HG03457 (cell line): ENCODE results near the gene GTPBP1.

ENCODE experiments used
- ATAC-seq: cut with Tn5 transposase; IDR thresholded peaks from one replicate; pipeline ENCODE4 v1.9.1; 2021; ENCODE audit warnings: moderate number of reproducible peaks; ENCODE audit not compliant: unreplicated experiment

GTPBP1 gene

DNA sequence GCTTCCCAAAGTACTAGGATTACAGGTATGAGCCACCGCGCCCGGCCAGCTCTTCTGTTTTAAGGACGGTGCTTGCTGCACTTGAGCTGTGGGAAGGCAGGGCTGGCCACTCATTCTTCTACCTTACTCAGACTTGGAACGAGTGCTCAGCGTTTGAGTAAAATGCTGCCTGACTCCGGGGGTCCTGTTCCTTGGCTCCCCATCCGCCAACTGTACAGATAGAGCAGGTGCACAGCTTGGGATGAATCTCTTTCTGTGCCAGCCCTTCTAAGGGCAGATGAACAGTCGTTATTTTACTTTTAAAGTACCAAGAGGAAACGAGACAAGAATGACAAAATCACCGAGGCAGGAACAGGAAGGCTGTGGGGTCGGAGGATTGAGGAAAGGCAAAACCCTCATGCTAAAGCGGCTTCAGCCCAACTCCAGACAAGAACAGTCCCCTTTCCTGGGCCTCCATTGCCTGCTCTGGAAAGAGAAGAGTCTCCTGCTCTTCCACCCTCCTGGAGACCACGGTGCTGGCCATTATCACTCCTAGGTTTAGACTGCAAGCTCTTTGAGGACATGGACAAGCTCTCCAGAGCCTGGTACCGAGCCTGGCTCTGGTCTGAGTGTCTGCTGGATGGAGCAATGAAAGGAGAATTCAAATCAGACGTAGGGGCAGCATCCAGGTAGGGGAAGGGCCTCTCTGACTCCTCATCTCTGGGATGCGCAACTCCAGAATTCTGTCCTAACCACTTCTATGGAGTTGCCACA is 51.1 kb downstream of the GTPBP1 start:
- ATAC-seq: no peak

DNA sequence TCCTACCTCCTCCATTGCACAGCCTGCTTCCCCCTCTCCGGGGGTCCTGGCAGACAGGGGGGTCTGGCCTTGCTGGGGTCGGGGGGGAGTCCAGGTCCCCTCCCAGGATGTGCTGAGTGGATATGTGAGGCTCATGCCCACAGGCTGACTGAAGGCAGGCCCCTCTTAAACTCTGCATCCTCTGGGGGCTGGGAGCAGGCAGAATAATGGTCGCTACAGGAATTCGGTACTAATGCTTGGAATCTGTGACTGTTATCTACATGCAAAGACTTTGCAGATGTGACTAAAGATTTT is 51.7 kb downstream of the GTPBP1 start:
- ATAC-seq: no peak

DNA sequence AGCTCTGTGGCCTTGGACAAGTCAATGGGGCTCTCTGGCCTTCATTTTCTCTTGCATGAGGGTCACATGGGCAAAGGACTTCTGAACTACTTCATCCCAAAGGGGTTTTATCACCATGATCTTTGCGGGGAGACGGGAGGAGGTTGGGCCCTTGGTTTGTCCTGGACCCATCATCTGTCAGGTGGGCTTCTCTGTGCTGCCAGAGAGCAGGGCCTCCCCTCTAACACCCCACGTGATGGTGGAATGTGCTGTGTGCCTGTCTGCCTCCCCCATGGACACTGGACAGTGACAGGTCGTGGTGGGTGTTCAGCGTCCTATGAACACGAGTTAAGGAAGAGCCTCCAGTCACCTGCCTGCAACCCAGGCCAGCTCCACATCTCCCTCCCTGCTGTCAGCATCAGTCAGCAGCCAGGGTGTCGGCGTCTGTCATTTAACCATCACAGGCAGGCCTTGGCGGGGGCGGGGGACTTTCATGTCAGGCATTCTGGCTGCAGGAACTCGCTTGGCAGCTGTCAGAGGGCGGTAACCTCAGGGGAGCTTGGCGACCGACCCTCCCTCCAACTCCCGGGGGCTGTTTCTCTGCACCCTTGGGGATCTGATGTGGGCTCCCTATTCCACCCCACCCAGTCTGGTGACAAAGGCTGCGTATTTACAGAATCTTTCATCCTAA is 52.7 kb downstream of the GTPBP1 start:
- no peak for ATAC-seq

DNA sequence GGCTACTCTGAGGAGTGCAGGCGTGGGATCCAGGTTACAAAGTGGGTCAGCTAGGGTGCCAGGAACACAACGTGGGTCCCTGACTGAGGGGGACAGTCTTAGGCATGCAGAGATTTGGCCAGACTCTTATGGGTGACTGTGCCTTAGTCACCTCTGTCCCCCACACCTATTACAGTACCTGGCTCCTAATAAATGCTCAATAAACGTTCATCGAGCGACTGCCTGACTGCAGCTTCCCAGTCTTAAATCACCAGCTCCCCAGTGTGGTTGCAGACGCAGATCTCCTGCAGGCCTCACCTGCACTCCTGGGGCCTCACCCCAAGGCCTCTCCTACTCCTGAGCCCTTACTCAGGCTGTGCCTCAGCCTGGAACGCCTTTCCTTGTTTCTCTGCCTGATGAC is 53.3 kb downstream of the GTPBP1 start:
- ATAC-seq: no peak

DNA sequence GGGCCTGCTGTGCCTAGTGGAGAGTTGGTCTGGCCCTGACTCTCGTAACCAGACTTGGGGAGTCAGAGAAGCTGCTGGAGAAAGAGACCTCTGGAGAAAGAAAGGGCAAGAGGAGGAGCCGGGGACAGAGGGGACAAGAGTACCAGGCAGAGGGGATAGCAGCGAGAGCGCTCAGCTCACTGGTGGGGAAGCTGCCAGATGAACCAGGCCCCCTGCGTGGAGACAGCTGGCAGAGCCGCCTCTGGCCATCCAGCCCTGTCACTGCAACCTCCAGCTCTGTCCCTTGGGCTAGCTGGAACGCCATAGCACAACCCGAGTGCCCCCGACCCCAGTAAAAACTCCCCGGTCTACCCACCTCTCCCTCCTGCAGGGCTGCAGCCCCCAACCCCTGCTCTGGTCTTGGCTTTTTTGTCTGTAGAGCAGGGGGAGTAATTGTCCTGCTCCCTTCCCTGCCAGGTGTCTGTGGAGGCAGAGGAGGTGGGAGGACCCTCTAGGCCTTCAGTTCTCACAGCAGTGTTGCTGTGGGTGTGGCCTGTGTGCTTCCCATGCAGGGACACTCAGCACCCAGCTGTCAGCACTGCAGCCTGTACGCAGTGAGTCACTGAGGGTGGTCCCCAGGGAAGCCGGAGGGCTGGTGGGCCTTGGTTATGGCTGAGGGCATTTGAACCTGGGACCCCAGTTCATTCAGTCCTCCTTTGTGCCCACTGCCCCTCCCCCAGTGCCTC is 54.9 kb downstream of the GTPBP1 start:
- ATAC-seq: no peak

DNA sequence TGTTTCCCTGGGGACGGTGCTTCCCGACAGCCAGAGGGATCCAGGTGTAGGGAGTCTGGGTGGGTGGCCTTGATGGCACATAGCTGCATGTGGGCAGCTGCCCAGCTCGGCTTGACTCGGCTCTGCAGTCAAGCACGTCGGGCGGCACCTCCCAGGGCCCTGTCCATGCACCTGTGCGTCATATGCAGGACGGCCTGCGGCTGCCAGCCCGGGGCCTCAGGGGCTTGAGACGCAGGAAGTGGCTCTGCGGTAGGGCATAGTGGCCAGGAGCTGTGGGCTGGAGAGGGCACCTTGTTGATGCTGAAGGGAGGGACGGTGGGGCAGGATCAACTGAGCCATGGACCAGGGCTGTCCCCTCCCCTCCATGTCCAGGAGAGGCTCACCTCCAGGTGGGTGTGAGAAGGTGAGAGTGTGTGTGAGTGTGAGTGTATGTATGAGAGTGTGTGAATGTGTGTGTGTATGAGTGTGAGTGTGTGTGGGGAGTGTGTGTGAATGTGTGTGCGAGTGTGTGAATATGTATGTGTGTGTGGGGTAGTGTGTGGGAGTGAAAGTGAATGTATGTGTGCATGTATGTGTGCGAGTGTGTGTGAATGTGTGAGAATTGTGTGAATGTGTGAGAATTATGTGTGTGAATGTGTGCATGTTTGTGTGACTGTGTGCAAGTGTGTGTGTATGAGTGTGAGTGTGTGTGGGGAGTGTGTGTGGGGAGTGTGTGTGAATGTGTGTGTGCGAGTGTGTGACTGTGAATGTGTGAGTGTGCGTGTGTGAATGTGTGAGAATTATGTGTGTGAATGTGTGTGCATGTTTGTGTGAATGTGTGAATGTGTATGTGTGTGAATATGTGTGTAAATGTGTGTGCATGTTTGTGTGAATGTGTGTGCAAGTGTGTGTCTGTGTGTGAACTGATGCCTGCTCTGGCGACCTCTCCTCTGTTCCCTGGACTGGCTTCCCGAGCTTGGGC is 55.7 kb downstream of the GTPBP1 start:
- ATAC-seq: no peak

DNA sequence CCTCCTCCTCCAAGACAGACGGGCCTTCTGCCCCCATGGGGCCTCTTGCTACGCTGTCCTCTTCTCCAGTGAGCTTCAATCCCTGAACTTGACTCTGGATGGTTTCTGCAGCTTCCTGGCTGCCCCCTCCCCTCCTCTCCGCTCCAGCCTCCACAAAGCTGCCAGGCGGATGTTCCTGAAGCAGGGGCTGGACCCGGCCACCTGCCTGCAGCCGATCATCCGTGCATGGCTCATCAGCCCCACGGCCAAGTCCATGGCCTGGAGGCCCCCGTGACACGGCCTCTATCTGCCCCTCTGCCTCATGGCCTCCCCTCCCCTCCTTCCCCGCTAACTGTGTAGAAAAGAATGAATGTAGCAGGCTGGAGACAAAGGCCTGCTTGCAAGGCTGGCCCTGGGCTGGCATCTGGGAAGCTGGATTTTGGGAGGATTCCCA is 56.8 kb downstream of the GTPBP1 start:
- ATAC-seq: no peak

DNA sequence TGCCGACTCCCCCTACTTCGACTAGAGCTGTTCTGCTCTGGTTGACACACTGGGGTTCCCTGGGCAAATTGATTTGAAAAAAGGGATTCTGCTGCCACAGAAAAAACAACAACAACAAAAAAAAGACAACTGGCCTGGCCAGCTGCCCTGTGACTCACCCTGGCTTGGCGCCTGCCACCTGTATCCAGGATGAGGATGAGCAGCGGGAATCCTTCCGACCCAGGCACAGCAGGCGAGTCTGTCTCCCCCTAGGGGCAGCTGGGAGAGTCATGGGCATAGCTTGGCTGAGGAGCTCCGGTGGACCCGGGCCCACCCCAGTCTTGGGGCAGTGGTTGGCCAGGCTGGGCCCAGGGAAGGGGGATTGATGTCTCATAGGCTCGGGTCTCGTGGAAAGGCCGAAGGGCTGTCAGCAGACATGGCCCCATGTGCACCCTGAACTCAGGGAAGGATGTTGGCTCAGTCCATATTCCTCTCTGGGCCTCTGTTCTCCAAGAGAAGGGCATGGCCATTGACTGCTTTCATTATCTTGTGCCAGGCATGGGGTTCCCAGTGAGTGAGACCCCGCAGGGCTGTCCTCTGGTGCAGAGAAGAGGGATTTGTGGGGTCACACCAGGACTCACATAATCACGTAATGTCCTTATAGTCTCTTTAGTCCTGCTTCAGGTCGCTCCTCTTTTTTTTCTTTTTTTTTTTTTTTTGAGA is 60.5 kb downstream of the GTPBP1 start:
- no peak for ATAC-seq

DNA sequence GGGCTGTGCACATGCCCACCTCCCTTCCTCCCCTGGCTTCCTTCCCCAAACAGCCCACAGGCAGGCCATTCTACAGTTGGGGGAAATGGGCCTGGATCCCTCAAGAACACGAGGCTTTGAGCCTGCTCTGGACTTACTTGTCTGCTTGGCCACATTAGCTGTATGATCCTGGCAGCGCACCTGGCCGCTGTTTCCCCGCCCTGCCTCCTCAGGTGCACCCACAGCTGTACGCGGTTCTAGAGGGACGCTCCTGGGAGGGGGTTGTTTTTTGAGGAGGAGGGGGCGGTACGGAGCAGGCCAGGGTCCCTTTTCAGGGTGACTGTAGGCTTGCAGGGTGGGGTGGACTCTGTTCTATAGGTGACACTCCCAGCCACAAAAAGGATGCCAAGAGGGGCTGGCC is 61.6 kb downstream of the GTPBP1 start:
- ATAC-seq: no peak

DNA sequence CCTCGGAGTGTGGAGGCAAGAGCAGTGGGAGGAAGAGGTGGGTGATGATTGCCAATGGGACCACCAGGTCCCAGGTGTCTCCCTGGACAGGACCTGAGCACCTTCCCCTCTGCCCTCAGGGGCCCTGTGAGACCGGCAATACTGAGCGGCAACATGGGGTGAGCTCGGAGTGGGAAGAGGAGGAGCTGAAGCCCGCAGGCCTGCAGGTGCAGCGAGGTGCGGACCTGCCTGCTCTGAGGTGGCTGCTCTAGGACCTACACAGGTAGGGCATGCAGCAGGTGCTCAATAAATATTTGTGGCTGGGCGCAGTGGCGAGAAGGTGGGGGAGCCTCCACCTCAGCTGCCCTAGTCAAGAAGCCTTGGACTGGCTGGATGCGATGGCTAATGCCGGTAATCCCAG is 62.3 kb downstream of the GTPBP1 start:
- no peak for ATAC-seq

DNA sequence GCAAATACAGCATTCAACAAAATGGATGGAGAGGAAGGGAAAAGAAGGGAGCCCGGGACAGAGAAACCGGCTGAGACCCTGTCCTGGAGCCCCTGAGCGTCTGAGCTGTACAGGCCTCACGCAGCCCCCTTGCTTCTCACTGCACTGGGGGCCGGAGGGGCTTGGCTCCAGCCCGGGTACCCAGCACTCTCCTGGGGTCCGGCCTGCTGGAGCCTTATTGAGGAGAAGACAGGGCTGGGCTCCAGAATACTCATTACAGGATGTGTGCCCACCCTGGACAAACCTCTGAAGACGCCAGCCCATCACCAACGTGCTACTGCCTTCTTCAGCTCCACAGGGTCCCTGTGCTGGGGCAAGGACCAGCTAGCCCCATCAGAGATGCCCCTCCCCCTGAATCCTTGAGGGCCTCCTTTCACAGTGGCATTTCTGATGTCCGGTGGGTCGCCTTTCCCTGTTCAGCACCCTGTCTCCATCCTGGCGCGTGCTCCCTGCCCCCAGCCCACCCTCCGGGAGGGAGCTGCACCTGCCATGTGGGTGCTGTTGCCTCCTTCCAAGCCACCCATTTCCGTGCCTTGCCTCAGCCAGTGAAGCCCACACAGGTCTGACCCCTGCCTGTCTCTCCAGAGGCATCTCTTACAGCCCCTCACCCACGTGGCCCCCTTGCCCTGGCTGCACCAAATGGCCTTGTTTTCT is 64.7 kb downstream of the GTPBP1 start:
- no peak for ATAC-seq

DNA sequence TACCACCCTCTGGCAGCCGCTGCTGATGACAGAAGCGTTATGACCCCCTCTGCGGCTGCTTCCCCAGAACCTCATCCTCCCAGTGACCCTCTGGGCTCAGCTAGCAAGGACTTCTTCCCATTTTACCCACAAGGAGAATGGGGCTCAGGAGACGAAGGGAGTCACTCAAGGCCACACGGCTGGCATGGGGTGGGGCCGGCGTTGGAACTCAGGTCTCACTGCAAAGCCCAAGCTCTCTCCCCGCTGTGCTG is 66.8 kb downstream of the GTPBP1 start:
- no peak for ATAC-seq

DNA sequence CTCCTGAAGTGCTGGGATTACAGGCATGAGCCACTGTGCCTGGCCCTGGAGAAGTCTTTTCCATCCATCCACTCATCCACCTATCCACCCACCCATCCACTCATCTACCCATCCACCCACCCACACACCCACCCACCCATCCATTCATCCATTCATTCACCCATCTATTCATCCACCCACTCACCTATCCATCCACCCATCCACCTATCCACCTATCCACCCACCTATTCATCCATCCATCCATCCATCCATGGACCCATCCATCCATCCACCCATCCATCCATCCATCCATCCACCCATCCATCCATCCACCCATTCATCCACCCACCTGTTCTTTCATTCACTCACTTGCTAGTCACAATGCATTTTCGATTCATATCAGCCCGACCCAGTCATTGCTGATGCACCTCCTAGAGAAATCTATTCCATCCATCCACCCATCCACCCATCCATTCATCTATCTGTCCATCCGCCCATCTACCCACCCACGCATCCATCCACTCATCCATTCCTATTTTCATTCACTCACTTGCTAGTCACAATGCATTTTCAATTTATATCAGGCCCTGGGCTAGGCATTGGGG is 67.7 kb downstream of the GTPBP1 start:
- ATAC-seq: no peak

DNA sequence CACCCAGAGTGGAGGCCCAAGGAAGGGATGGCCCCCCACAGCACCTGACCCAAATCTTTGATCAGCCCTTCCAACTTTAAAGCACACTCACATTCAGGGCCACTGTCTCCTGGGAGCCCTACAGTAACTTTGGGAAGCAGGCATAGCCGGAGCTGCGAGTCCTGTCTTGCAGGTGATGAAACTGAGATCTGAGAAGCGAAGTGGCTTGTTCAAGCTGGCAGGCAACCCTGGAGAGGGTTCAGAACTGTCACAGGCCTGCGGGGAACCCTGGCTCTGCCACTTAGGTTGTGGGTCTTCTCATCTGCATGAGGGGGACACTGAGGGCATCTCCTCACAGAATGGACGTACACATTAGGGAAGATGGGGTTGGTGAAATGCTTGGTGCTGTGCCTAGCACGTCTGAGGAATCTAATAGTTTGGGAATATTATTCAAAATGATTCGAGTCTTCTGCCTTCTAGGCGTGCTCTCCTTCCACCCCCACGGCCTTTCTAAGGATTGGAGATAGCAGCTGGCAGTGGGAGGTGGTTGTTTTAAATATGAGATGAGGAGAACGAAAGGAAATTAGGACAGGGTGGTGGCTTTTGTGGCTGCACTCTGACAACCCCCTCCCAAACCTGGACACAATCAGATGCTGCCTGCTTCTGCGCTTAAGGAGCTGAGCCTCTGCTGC is 68.9 kb downstream of the GTPBP1 start:
- no peak for ATAC-seq

DNA sequence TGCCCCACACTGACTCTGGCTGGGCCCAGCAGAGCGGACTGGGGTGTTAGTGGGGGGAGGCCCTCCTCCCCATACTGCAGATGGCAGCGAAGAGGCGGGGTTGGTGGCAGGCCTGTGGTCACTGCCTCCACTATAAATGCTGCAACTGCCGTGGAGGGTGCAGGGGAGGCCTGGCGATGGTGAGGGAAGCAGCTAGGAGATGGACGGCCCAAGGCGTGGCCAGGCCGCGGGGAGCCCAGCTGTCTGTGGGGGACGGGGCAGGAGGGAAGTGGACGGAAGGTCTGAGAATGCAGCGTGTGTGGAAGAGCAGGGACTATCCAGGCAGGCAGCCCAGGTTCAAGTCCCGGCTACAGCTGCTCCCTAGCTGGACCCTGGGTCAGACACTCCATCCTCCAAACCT is 69.9 kb downstream of the GTPBP1 start:
- ATAC-seq: no peak

DNA sequence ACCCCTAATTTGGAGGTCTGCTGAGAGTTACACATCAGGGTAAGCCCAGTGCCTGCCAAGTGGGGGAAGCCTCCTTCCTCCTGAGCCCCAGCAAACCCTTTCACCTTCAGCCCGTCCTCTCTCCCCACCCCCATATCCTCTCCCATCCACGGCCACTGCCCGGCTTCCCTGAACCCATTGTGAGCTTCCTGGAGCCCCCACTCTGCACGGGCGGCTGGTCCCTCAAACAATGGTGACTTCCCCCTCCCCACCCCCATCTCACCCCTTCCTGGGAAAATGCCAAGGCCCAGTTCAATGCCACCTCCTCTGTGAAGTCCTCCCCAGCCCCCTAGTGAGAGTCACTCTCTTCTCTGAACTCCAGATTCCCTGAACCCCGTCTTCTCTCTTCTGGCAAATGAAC is 70.3 kb downstream of the GTPBP1 start:
- ATAC-seq: no peak

DNA sequence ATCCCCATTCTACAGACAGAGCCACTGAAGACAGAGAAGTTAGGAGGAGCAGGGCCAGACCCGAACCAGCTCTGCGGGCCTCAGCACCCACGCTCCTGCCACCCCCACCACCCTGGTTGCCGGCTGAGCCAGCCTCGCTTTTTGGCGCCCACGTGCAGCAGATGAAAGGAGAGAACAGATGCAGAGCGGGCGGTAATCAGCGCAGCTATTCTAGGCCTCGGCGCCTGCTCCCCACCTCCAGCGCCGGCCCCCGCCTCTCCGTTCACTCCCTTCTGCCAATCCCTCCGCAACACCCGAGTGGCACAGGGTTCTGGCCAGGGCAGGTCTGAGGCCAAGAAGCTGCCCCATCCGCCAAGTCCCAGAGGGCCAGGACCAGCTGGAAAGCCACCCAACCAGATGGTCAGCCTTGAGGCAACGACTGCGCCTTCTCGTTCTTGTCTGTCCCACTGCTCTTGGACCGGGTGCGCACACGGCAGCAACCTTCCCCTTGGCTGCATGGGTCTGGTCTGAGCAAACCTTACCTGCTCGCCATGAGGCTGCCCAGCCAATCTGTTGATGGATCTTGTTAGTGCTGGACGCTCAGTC is 71.4 kb downstream of the GTPBP1 start:
- ATAC-seq: no peak

DNA sequence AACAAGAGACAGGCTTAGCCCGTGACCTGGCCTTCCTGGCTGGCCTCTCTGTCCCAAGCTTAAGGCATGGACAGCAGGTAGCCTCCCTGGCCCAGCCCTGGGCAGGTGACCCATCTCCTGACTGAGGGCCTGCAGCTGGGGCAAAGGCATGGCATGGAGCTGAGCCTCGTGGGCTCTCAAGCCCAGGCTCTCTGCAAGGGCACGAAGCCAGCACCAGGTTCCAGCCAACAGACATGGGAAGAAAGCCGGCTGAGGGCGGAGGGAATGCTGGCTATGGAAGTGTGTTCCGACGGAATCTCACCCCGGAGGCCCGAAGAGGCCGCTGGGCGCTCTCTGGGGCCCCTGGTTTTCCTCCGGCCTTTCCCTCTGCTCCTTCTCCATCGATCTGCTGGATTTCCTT is 75.3 kb downstream of the GTPBP1 start:
- no peak for ATAC-seq
